ENCODE data around the gene ABCF3.
A peak's percentile ranks its signal among the peaks of the same experiment; 100 is the strongest.
"Not testable (repeated sequence)": the region's sequence is repeated elsewhere in the genome, so short reads cannot be mapped to it uniquely, and the experiment has no call there.

ABCF3 gene

GRCh38 chr3:184145751-184146270 is 40.2 kb upstream of the ABCF3 start:
- no peak for TF ChIP-seq CTCF (IDR thresholded peaks at IDR 0.05; ENCODE audit: low read length, missing control alignments)
- no peak for DNase-seq (ENCODE audit: low read depth)
- H3K4me3 ChIP-seq (replicated peaks; ENCODE audit: low read depth, low read length) = no peak overlapping the region

GRCh38 chr3:184148076-184148475 is 37.9 kb upstream of the ABCF3 start:
- no peak for DNase-seq (ENCODE audit: low read depth)
- H3K4me3 ChIP-seq (replicated peaks; ENCODE audit: low read depth, low read length) = no peak overlapping the region
- no peak for TF ChIP-seq CTCF (IDR thresholded peaks at IDR 0.05; ENCODE audit: low read length, missing control alignments)

- no peak for DNase-seq (ENCODE audit: low read depth)
- no peak for TF ChIP-seq CTCF (IDR thresholded peaks at IDR 0.05; ENCODE audit: low read length, missing control alignments)
- H3K4me3 ChIP-seq (replicated peaks; ENCODE audit: low read depth, low read length) = no peak overlapping the region
Measured at GRCh38 chr3:184149123-184149522, 36.9 kb upstream of the ABCF3 start.

- H3K4me3 ChIP-seq (replicated peaks; ENCODE audit: low read depth, low read length) = not testable (repeated sequence)
- DNase-seq (ENCODE audit: low read depth) = peak; percentile 52
- peak; percentile 33 for TF ChIP-seq CTCF (IDR thresholded peaks at IDR 0.05; ENCODE audit: low read length, missing control alignments)
Measured at GRCh38 chr3:184149770-184150169, 36.2 kb upstream of the ABCF3 start.

- peak; percentile 60 for DNase-seq (ENCODE audit: low read depth)
- TF ChIP-seq CTCF (IDR thresholded peaks at IDR 0.05; ENCODE audit: low read length, missing control alignments) = no peak
- peak within 1 kb of the TSS; percentile 97 for H3K4me3 ChIP-seq (replicated peaks; ENCODE audit: low read depth, low read length)
Measured at GRCh38 chr3:184154885-184155643, 30.9 kb upstream of the ABCF3 start, which contains the start of gene DVL3. TSS of gene DVL3 (plus strand) at chr3:184155377. CDS start at chr3:184155636, 259 bp downstream.

- H3K4me3 ChIP-seq (replicated peaks; ENCODE audit: low read depth, low read length) = peak overlapping the region; percentile 97
- no peak for DNase-seq (ENCODE audit: low read depth)
- TF ChIP-seq CTCF (IDR thresholded peaks at IDR 0.05; ENCODE audit: low read length, missing control alignments) = no peak
Measured at GRCh38 chr3:184155644-184156521, 30.1 kb upstream of the ABCF3 start.

All from fibroblast of pulmonary artery (primary cell).